Measurements from ENCODE around the gene TMEM255B.

TMEM255B gene

GRCh38 chr13:113862191-113862930 is 103.3 kb downstream of the TMEM255B start:
- Histone ChIP-seq H4K20me1 (ENCODE audit: insufficient read depth) (no peaks in the 10 kb centered on the region), H2AFZ (ENCODE audit: low read depth) (no peak overlapping the region), H3K4me2 (peak overlapping the region; percentile 63), H3K4me1 (ENCODE audit: low read depth, poor library complexity, severe bottlenecking) (peaks cover 25% of the 10 kb centered on the region), H3K4me3 (IDR thresholded peaks at IDR 0.05; ENCODE audit: insufficient read depth, low read depth, low read length) (no peak overlapping the region), H3K36me3 (ENCODE audit: insufficient read depth) (no peaks in the 10 kb centered on the region), H3K79me2 (ENCODE audit: insufficient read depth, low read depth) (no peaks in the 10 kb centered on the region), H3K9ac (no peak overlapping the region), H3K27me3 (ENCODE audit: insufficient read depth, low read depth) (peaks cover 12% of the 10 kb centered on the region), H3K27ac (no peak overlapping the region)
- TF ChIP-seq, protein P1, sequence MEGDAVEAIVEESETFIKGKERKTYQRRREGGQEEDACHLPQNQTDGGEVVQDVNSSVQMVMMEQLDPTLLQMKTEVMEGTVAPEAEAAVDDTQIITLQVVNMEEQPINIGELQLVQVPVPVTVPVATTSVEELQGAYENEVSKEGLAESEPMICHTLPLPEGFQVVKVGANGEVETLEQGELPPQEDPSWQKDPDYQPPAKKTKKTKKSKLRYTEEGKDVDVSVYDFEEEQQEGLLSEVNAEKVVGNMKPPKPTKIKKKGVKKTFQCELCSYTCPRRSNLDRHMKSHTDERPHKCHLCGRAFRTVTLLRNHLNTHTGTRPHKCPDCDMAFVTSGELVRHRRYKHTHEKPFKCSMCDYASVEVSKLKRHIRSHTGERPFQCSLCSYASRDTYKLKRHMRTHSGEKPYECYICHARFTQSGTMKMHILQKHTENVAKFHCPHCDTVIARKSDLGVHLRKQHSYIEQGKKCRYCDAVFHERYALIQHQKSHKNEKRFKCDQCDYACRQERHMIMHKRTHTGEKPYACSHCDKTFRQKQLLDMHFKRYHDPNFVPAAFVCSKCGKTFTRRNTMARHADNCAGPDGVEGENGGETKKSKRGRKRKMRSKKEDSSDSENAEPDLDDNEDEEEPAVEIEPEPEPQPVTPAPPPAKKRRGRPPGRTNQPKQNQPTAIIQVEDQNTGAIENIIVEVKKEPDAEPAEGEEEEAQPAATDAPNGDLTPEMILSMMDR (conservative IDR thresholded peaks at IDR 0.05; ENCODE audit: low read depth, low read length) = no peak

GRCh38 chr13:113862931-113863523 is 104.0 kb downstream of the TMEM255B start:
- H3K4me2 ChIP-seq = peak overlapping the region; percentile 63
- H3K4me1 ChIP-seq (ENCODE audit: low read depth, poor library complexity, severe bottlenecking) = peaks cover 25% of the 10 kb centered on the region
- H3K36me3 ChIP-seq (ENCODE audit: insufficient read depth) = no peaks in the 10 kb centered on the region
- H3K27me3 ChIP-seq (ENCODE audit: insufficient read depth, low read depth) = peaks cover 12% of the 10 kb centered on the region
- H3K79me2 ChIP-seq (ENCODE audit: insufficient read depth, low read depth) = no peaks in the 10 kb centered on the region
- TF ChIP-seq, protein P1 (conservative IDR thresholded peaks at IDR 0.05; ENCODE audit: low read depth, low read length) = no peak
- H4K20me1 ChIP-seq (ENCODE audit: insufficient read depth) = no peaks in the 10 kb centered on the region
- no peak overlapping the region for H3K4me3 ChIP-seq (IDR thresholded peaks at IDR 0.05; ENCODE audit: insufficient read depth, low read depth, low read length)
- H3K9ac ChIP-seq = no peak overlapping the region; the same call in 1 of the 2 replicates
- H2AFZ ChIP-seq (ENCODE audit: low read depth) = peak overlapping the region; percentile 93
- no peak overlapping the region for H3K27ac ChIP-seq

DNA sequence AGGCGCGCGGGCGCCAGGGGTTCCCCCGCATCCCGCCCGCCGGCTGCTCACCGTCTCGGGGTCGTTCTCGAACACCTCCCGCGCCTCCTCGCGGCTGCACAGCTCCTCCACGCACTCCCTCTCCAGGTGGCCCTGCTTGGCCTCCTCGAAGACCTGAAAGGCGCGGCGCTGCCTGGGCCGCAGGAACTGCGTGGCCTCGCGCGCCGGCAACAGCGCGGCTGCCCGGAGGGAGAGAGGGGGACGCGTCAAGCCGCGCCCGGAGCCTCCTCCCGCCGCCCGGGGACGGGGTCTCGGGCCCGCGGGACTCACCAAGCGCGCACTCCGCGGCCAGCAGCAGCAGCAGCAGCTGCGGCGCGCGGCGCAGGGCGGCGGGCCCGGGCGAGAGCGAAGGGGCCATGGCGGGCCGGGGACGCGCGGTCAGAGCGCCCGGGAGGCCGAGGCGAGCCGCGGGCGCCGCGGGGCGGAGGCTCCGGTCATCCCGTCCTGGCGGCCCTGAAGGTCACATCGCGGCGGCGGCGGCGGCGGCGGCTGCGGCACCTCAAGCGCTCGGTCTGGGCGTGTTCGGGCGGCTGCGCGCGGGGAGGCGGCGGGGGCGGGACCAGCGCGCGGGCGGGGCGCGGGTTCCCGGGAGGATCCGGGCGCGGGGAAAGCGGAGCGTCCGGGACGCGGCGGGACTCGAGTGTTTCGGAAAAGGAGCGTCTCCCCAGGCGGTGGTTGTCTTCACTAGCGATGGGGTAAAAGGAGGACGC is 104.7 kb downstream of the TMEM255B start, which contains the start of gene GAS6:
TSS of gene GAS6 (minus strand) at position 553 of the 749 bp plus-strand sequence. CDS start at position 397, 156 bp downstream.
- peak within 1 kb of the TSS; percentile 63 for H3K4me2 ChIP-seq
- H3K79me2 ChIP-seq (ENCODE audit: insufficient read depth, low read depth) = no peaks in the 10 kb centered on the region
- no peak within 1 kb of the TSS for H3K4me3 ChIP-seq (IDR thresholded peaks at IDR 0.05; ENCODE audit: insufficient read depth, low read depth, low read length)
- peaks cover 25% of the 10 kb centered on the region for H3K4me1 ChIP-seq (ENCODE audit: low read depth, poor library complexity, severe bottlenecking)
- H2AFZ ChIP-seq (ENCODE audit: low read depth) = peak within 1 kb of the TSS; percentile 93
- H3K36me3 ChIP-seq (ENCODE audit: insufficient read depth) = no peaks in the 10 kb centered on the region
- H3K27me3 ChIP-seq (ENCODE audit: insufficient read depth, low read depth) = peaks cover 12% of the 10 kb centered on the region
- no peak within 1 kb of the TSS; the same call in 1 of the 2 replicates for H3K9ac ChIP-seq
- H4K20me1 ChIP-seq (ENCODE audit: insufficient read depth) = no peaks in the 10 kb centered on the region
- TF ChIP-seq, protein P1 (conservative IDR thresholded peaks at IDR 0.05; ENCODE audit: low read depth, low read length) = no peak
- no peak within 1 kb of the TSS for H3K27ac ChIP-seq

- no peak overlapping the region for H3K27ac ChIP-seq
- peak overlapping the region; percentile 59 for H3K4me2 ChIP-seq
- H3K9ac ChIP-seq = no peak overlapping the region; the same call in 1 of the 2 replicates
- H2AFZ ChIP-seq (ENCODE audit: low read depth) = peak overlapping the region; percentile 30
- no peak overlapping the region for H3K4me3 ChIP-seq (IDR thresholded peaks at IDR 0.05; ENCODE audit: insufficient read depth, low read depth, low read length)
- H3K79me2 ChIP-seq (ENCODE audit: insufficient read depth, low read depth) = no peaks in the 10 kb centered on the region
- TF ChIP-seq, protein P1 (conservative IDR thresholded peaks at IDR 0.05; ENCODE audit: low read depth, low read length) = no peak
- peaks cover 25% of the 10 kb centered on the region for H3K4me1 ChIP-seq (ENCODE audit: low read depth, poor library complexity, severe bottlenecking)
- H3K27me3 ChIP-seq (ENCODE audit: insufficient read depth, low read depth) = peaks cover 12% of the 10 kb centered on the region
- no peaks in the 10 kb centered on the region for H3K36me3 ChIP-seq (ENCODE audit: insufficient read depth)
- no peaks in the 10 kb centered on the region for H4K20me1 ChIP-seq (ENCODE audit: insufficient read depth)
These were observed 105.4 kb downstream of the TMEM255B start for GRCh38 chr13:113864273-113864890.

All from KMS-11 (cell line).